Measurements from ENCODE around the gene RAD18. TPM values are rescaled to one million over a fixed set of nuclear protein-coding genes. Genes with fewer than 3 reads are reported as not detected.

Gene RAD18
- total RNA-seq, 1 experiment from 2014 or later = 25.8 TPM

- CTCF ChIA-PET = no interaction called here
- BruUV-seq (replicated peaks) = no TSS peak
- Mint-ChIP-seq H3K9me3 (ENCODE audit: low read depth, unreplicated experiment) (no peaks in the 10 kb centered on the region), H3K27ac (ENCODE audit: unreplicated experiment) (no peak overlapping the region), H3K4me1 (ENCODE audit: low read depth, unreplicated experiment) (peaks cover 27% of the 10 kb centered on the region), H3K27me3 (ENCODE audit: unreplicated experiment) (no peaks in the 10 kb centered on the region), H3K36me3 (ENCODE audit: insufficient read depth, unreplicated experiment) (no peaks in the 10 kb centered on the region), H3K4me3 (ENCODE audit: low read depth, unreplicated experiment) (no peak overlapping the region)
- intact Hi-C loops (cut with micrococcal nuclease; ENCODE audit: unreplicated experiment) = no loop called here
- no peak for DNase-seq
- no peak for TF ChIP-seq CTCF (IDR thresholded peaks at IDR 0.05; ENCODE audit: unreplicated experiment)
Observed at GRCh38 chr3:8867646-8868045, 95.6 kb downstream of the RAD18 start.

GRCh38 chr3:8865697-8866096, 97.6 kb downstream of the RAD18 start:
- Mint-ChIP-seq H3K36me3 (ENCODE audit: insufficient read depth, unreplicated experiment) (no peaks in the 10 kb centered on the region), H3K9me3 (ENCODE audit: low read depth, unreplicated experiment) (no peaks in the 10 kb centered on the region), H3K27me3 (ENCODE audit: unreplicated experiment) (no peaks in the 10 kb centered on the region), H3K4me3 (ENCODE audit: low read depth, unreplicated experiment) (no peak overlapping the region), H3K27ac (ENCODE audit: unreplicated experiment) (no peak overlapping the region), H3K4me1 (ENCODE audit: low read depth, unreplicated experiment) (peaks cover 18% of the 10 kb centered on the region)
- BruUV-seq (replicated peaks) = no TSS peak
- no peak for TF ChIP-seq CTCF (IDR thresholded peaks at IDR 0.05; ENCODE audit: unreplicated experiment)
- CTCF ChIA-PET = no interaction called here
- no peak for DNase-seq
- intact Hi-C loops (cut with micrococcal nuclease; ENCODE audit: unreplicated experiment) = no loop called here

DNA sequence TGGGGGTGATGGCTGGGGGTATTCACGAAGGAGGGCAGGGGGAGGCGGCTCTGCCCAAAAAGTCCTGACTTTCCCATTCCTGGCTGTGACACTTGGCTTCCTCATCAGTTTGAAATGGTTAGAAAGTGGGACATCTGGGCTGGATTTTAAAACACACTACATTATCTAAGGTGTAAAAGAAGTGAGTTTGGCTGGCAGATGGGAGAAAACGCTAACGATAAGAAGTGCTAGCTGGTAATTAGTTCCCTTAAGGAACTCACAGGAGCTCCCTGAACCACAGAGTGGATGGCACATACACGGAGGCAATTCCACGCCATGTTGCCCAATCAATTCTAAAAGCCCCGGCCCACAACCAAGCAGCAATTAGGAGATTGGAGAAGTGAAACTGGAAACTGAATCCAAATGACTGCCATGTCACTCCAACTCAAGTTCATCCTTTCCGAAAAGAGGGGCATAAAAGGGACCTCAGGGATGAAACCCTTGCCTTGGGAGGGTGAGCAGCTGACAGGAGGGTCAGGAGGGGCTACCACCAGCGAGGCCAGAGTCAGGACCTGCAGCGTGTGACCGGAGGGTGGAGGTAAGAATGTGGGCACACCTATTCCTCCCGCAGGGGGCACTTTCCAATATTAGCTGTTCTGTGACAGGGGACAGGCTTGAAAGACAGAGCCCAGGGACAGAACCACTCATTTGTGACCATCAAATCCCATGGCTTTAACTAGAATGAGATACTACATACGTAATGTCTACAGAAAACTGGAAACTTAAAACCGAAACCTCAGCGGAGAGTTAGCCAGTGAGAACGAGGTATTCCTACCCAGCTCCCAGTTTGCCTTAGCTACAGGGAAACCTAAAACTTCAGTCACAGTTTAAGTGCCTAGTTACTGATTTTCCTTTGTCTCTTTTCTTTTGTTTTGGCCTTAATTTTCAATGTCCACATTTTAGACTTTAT, 98.6 kb downstream of the RAD18 start:
- intact Hi-C loops (cut with micrococcal nuclease; ENCODE audit: unreplicated experiment) = no loop called here
- peaks cover 9% of the 10 kb centered on the region for H3K4me1 Mint-ChIP-seq (ENCODE audit: low read depth, unreplicated experiment)
- H3K4me3 Mint-ChIP-seq (ENCODE audit: low read depth, unreplicated experiment) = no peak overlapping the region

GRCh38 chr3:8863891-8864290, 99.4 kb downstream of the RAD18 start:
- CTCF ChIA-PET = no interaction called here
- Mint-ChIP-seq H3K27me3 (ENCODE audit: unreplicated experiment) (no peaks in the 10 kb centered on the region), H3K36me3 (ENCODE audit: insufficient read depth, unreplicated experiment) (no peaks in the 10 kb centered on the region), H3K4me3 (ENCODE audit: low read depth, unreplicated experiment) (no peak overlapping the region), H3K9me3 (ENCODE audit: low read depth, unreplicated experiment) (no peaks in the 10 kb centered on the region), H3K4me1 (ENCODE audit: low read depth, unreplicated experiment) (peaks cover 1% of the 10 kb centered on the region), H3K27ac (ENCODE audit: unreplicated experiment) (no peak overlapping the region)
- BruUV-seq (replicated peaks) = no TSS peak
- intact Hi-C loops (cut with micrococcal nuclease; ENCODE audit: unreplicated experiment) = no loop called here
- no peak for DNase-seq
- no peak for TF ChIP-seq CTCF (IDR thresholded peaks at IDR 0.05; ENCODE audit: unreplicated experiment)

More for the DNA sequence above, 98.6 kb downstream of the RAD18 start:
- CTCF ChIA-PET = no interaction called here
- no peak overlapping the region for H3K27ac Mint-ChIP-seq (ENCODE audit: unreplicated experiment)
- BruUV-seq (replicated peaks) = no TSS peak
- TF ChIP-seq CTCF (IDR thresholded peaks at IDR 0.05; ENCODE audit: unreplicated experiment) = no peak
- no peaks in the 10 kb centered on the region for H3K27me3 Mint-ChIP-seq (ENCODE audit: unreplicated experiment)
- DNase-seq = no peak
- H3K36me3 Mint-ChIP-seq (ENCODE audit: insufficient read depth, unreplicated experiment) = no peaks in the 10 kb centered on the region
- no peaks in the 10 kb centered on the region for H3K9me3 Mint-ChIP-seq (ENCODE audit: low read depth, unreplicated experiment)
